Fibroblast of lung (primary cell): ENCODE measurements around the gene CA6. TPM values are rescaled to one million over a fixed set of nuclear protein-coding genes. Genes with fewer than 3 reads are reported as not detected.

ENCODE experiments used
- DNase-seq, 2 donors: peaks; one replicate each; pipeline versions ENCODE4 v3.0.0 to v3.0.0-alpha.2; 2010; ENCODE audit warnings: low read depth in 2 of 2
- H2AFZ ChIP-seq: 2 replicates; pipeline ENCODE4 v1.5.1; 2012; ENCODE audit warnings: low read length, control low read depth, inconsistent platforms
- H3K27ac ChIP-seq: 2 replicates; pipeline ENCODE4 v1.5.1; 2011; ENCODE audit warnings: low read length, control low read depth; ENCODE audit not compliant: insufficient read depth
- H3K27me3 ChIP-seq: 2 replicates; pipeline ENCODE4 v1.5.1; 2011; ENCODE audit warnings: mild to moderate bottlenecking, low read length; ENCODE audit not compliant: control insufficient read depth, insufficient read depth
- H3K36me3 ChIP-seq: 2 replicates; pipeline ENCODE4 v1.5.1; 2011; ENCODE audit warnings: low read length; ENCODE audit not compliant: control insufficient read depth, insufficient read depth
- H3K4me1 ChIP-seq: 2 replicates; pipeline ENCODE4 v1.5.1; 2011; ENCODE audit warnings: low read length; ENCODE audit not compliant: control insufficient read depth, insufficient read depth; ENCODE audit errors: extremely low read depth
- H3K4me2 ChIP-seq: 2 replicates; pipeline ENCODE4 v1.5.1; 2011; ENCODE audit warnings: low read length, control low read depth; ENCODE audit not compliant: insufficient read depth; ENCODE audit errors: extremely low read depth
- H3K4me3 ChIP-seq, 4 experiments: fragments of 200-600 bp in 1 of 4; sonication (generic) in 1 of 4; replicated peaks in 1 of 4; 2 replicates each; pipeline ENCODE4 v1.5.1; 2011 to 2016; ENCODE audit warnings: low read length in 4 of 4, low read depth in 3 of 4, mild to moderate bottlenecking in 3 of 4, control low read depth in 2 of 4, inconsistent platforms in 1 of 4, mixed read lengths in 1 of 4; ENCODE audit not compliant: insufficient read depth in 1 of 4; ENCODE audit errors: control extremely low read depth in 1 of 4
- H3K79me2 ChIP-seq: 2 replicates; pipeline ENCODE4 v1.5.1; 2012; ENCODE audit warnings: mild to moderate bottlenecking, low read length, inconsistent platforms; ENCODE audit not compliant: control insufficient read depth, insufficient read depth
- H3K9ac ChIP-seq: 2 replicates; pipeline ENCODE4 v1.5.1; 2011; ENCODE audit warnings: mild to moderate bottlenecking, low read length, control low read depth; ENCODE audit not compliant: insufficient read depth
- H3K9me3 ChIP-seq: 2 replicates; pipeline ENCODE4 v1.5.1; 2012; ENCODE audit warnings: low read depth, low read length; ENCODE audit not compliant: control insufficient read depth, insufficient read depth
- H4K20me1 ChIP-seq: 2 replicates; pipeline ENCODE4 v1.5.1; 2011; ENCODE audit warnings: low read length; ENCODE audit not compliant: control insufficient read depth, insufficient read depth; ENCODE audit errors: extremely low read depth
- EZH2 ChIP-seq: IDR thresholded peaks from 2 replicates; pipeline ENCODE4 v1.5.1; 2012; ENCODE audit warnings: low read length, control low read depth, mild to moderate bottlenecking; ENCODE audit errors: missing control alignments
- polyA plus RNA-seq, 2 donors: library from polyadenylated mRNA; depleted of rRNA in 1 of 2; stranded (reverse) in 1 of 2; unstranded in 1 of 2; fragments of >200 nt; gene quantifications; 2 replicates each; pipeline ENCODE4 v1.2.1, GENCODE V29; 2011 to 2012; ENCODE audit warnings: missing spikeins in 1 of 2
- total RNA-seq: library from RNA; depleted of rRNA; stranded (reverse); fragments of >200 nt; gene quantifications from 2 replicates; pipeline ENCODE4 v1.2.1, GENCODE V29; 2014
- TF ChIP-seq, protein P1 (sequence below), 2 donors: IDR thresholded peaks in 1 of 2; conservative IDR thresholded peaks in 1 of 2; 1 replicate in 1 of 2; 2 replicates in 1 of 2; pipeline ENCODE4 v1.5.1; 2011 to 2012; ENCODE audit warnings: low read length in 2 of 2, control low read depth in 1 of 2, inconsistent platforms in 1 of 2, low read depth in 1 of 2, mild to moderate bottlenecking in 1 of 2

Gene CA6
- total and polyA plus RNA-seq, 2 donors (not counting 1 experiment from before 2014, with no cell fraction given): not detected

DNA sequence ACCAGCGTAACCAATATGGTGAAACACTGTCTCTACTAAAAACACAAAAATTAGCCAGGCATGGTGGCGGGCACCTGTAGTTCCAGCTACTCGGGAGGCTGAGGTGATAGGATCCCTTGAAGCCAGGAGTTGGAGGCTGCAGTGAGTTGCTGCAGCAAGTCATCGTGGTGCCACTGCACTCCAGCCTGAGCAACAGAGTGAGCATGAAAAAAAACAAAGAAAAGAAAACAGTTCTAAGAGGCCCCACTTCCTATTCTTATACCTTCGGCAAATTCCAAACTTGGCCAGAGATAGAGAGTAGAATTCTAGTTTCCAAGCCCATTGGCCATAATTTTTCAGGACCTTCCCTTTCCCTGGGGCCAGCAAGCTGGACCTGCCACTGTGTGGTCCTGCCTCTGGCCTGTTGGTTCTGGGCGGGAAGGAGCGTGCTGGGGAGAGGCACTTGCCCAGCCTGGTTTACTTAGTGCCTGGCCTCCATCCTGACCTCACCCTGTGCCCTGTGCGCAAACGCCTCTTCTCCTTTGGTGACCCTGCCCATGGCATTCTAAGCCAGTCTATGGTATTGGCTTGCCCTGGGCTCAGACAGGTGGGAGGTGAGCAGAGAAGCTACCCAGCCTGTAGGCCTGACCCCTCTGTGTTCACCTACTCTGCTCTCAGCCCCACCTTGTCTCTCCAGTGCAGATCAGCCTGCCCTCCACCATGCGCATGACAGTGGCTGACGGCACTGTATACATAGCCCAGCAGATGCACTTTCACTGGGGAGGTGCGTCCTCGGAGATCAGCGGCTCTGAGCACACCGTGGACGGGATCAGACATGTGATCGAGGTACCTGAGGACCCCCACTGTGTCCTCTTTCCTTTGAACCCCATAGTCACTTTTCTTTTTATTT, 11.0 kb downstream of the CA6 start:
- no peak overlapping the region for H3K9ac ChIP-seq
- no peaks in the 10 kb centered on the region for H3K9me3 ChIP-seq
- no peaks in the 10 kb centered on the region for H3K4me1 ChIP-seq
- DNase-seq: no peak
- no peaks in the 10 kb centered on the region for H3K27me3 ChIP-seq
- H3K79me2 ChIP-seq: no peaks in the 10 kb centered on the region
- no peaks in the 10 kb centered on the region for H3K36me3 ChIP-seq
- no peak overlapping the region for H3K4me2 ChIP-seq
- TF ChIP-seq EZH2: no peak
- TF ChIP-seq, protein P1, sequence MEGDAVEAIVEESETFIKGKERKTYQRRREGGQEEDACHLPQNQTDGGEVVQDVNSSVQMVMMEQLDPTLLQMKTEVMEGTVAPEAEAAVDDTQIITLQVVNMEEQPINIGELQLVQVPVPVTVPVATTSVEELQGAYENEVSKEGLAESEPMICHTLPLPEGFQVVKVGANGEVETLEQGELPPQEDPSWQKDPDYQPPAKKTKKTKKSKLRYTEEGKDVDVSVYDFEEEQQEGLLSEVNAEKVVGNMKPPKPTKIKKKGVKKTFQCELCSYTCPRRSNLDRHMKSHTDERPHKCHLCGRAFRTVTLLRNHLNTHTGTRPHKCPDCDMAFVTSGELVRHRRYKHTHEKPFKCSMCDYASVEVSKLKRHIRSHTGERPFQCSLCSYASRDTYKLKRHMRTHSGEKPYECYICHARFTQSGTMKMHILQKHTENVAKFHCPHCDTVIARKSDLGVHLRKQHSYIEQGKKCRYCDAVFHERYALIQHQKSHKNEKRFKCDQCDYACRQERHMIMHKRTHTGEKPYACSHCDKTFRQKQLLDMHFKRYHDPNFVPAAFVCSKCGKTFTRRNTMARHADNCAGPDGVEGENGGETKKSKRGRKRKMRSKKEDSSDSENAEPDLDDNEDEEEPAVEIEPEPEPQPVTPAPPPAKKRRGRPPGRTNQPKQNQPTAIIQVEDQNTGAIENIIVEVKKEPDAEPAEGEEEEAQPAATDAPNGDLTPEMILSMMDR (conservative IDR thresholded peaks at IDR 0.05 in 1 of 2, IDR thresholded peaks at IDR 0.05 in 1 of 2; ENCODE audit: low read depth in 1 of 2, low read length in 2 of 2): no peak
- no peak overlapping the region for H3K27ac ChIP-seq
- no peak overlapping the region for H2AFZ ChIP-seq
- H4K20me1 ChIP-seq: no peaks in the 10 kb centered on the region
- H3K4me3 ChIP-seq: no peak overlapping the region

DNA sequence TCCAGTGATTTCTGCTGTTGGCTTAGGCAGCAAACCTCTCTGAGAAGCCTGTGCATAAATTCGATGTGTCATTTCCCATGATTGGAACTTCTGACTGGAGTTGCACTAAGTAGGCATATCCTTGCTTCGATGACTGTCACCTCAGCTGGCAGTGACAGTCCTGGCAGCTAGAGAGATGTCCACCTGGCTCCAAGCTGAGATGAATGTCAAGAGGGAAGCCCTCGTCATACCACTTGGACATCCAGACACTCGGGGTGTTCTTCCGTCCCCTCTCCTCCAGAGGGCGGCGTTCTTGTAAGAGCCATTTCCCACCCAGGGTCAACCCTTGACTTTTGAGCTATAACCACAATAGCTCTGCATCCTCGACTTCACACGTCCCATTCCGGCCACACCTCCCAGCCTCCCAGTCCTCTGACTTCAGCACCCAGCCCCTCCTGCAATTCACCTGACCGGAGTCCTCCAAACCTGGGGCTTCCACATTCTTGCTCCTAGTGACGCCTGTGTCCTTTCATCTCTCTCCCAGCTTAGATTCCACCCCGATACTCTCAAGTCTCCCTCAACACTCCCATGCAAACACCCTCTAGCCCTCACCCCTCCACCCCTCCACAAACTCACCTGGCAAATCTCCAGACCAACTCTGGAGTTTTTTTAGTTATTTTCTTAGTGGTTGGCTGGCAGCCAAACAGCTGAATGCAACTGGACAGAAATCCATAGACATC, 17.3 kb downstream of the CA6 start:
- Histone ChIP-seq H3K9me3 (no peaks in the 10 kb centered on the region), H3K79me2 (no peaks in the 10 kb centered on the region), H3K27ac (no peak overlapping the region), H3K27me3 (peaks cover 2% of the 10 kb centered on the region), H4K20me1 (no peaks in the 10 kb centered on the region), H3K4me2 (no peak overlapping the region), H3K4me3 (no peak overlapping the region), H3K36me3 (no peaks in the 10 kb centered on the region), H2AFZ (no peak overlapping the region), H3K9ac (no peak overlapping the region), H3K4me1 (no peaks in the 10 kb centered on the region)
- TF ChIP-seq EZH2: no peak
- TF ChIP-seq, protein P1 (conservative IDR thresholded peaks at IDR 0.05 in 1 of 2, IDR thresholded peaks at IDR 0.05 in 1 of 2; ENCODE audit: low read depth in 1 of 2, low read length in 2 of 2): peak; percentile 6 to 46
- DNase-seq: peak in 1 of 2 donors; percentile 28

- H3K27me3 ChIP-seq: peaks cover 2% of the 10 kb centered on the region
- H3K36me3 ChIP-seq: no peaks in the 10 kb centered on the region
- peak in 1 of 2 donors; percentile 15 for DNase-seq
- H3K9me3 ChIP-seq: no peaks in the 10 kb centered on the region
- no peak overlapping the region for H3K4me3 ChIP-seq
- H3K27ac ChIP-seq: no peak overlapping the region
- no peaks in the 10 kb centered on the region for H3K4me1 ChIP-seq
- H3K9ac ChIP-seq: no peak overlapping the region
- no peaks in the 10 kb centered on the region for H3K79me2 ChIP-seq
- H4K20me1 ChIP-seq: no peaks in the 10 kb centered on the region
- H2AFZ ChIP-seq: no peak overlapping the region
- TF ChIP-seq EZH2: no peak
- TF ChIP-seq, protein P1 (conservative IDR thresholded peaks at IDR 0.05 in 1 of 2, IDR thresholded peaks at IDR 0.05 in 1 of 2; ENCODE audit: low read depth in 1 of 2, low read length in 2 of 2): no peak
- no peak overlapping the region for H3K4me2 ChIP-seq
Observed at GRCh38 chr1:8963963-8964362, 18.3 kb downstream of the CA6 start.
